ENCODE results near the gene ISLR. TPM values are rescaled to one million over a fixed set of nuclear protein-coding genes. Genes with fewer than 3 reads are reported as not detected.

ISLR gene
- total RNA-seq, 2 donors from 2014 or later = not detected

DNA sequence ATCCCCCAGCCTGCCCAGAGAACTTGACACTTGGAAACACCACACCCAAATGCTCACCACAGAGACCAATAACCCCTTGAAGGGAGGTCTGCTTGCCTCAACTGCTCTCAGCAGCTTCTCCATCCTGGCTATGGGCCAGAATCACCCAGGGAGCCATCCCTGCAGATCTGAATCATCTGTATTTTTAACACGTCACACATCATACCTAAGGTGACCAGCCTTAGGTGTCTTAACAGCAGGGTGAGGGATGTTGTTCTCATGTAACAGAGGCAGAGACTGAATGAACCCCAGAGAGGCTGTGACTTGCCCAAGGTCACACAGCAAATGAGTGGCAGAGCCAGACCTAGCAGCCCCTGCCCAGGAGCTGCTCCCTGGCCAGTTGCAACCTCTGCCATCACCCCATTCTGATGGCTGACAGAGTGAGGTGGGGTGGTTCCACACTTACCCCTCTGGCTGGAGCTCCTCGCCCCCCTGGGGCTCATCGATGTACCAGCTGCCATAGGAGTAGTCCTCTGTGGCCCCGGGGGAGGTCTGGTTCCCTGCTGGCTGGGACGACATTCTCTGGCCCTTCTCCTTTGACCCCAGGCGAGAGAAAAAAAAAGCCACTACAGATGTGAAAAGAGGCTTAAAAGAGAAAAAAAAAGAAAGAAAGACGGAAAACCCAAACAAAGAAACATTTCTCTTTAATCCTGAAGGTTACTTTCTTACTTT lies 28.4 kb downstream of the ISLR start:
- H3K27ac Mint-ChIP-seq = no peak overlapping the region
- H3K4me3 Mint-ChIP-seq = no peak overlapping the region
- H3K36me3 Mint-ChIP-seq = no peaks in the 10 kb centered on the region
- H3K9me3 Mint-ChIP-seq = no peaks in the 10 kb centered on the region
- H3K27me3 Mint-ChIP-seq = peaks cover 0 to 3% of the 10 kb centered on the region in 2 donors
- DNase-seq (ENCODE audit: low spot score) (no peak), ATAC-seq (no peak)
- H3K4me1 Mint-ChIP-seq (ENCODE audit: low read depth in 2 of 2) = no peaks in the 10 kb centered on the region

DNA sequence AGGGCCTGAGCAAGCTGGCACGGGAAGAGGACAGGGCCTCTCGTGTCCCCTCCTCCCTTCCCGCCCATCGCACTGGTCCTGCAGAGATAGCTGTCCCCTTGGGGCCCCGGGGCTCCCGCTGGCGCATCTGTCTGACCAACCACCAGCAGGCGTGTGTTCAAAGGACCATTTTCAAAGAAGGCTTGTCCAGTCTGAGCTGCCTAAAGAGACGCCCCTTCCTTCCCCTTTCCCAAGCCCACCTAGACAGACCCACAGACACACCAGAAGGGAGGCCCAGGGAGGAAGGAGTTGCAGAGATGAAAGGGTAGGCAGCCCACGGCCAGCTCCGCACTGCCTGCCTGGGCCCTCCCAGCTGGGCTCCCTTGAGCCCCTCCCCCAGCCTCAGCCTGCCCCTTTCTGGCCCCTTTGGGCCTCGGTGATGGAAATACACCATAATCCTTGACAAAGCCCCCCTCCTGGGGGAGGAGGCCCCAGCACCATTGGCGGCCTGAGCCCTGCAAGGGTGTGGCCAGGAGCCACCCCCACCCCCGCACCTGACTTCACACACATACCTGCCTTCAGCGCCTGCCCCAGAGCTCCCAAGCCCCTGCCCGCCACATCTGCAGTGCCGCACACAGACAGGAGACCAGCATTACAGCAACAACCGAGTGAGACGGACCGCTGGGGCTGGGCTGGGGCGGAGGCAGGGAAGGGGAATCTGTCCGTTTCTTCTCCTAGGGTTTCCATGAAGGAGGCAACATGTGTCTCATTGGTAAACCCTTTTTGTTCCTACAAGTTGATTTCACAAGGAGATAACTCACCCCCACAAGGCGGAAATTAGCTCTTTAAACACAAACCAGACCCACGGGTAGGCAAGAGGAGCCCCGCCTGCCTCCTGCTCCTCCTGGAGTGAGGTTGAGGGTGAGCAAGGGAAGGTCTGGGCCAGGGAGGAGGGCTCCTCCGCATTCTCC lies 29.2 kb downstream of the ISLR start, which contains the start of gene STRA6:
TSS of gene STRA6 (minus strand) at position 336 of the 950 bp plus-strand sequence. CDS start 520 bp downstream, outside the sequence.
- Mint-ChIP-seq H3K27ac (no peak within 1 kb of the TSS), H3K4me3 (no peak within 1 kb of the TSS), H3K9me3 (no peaks in the 10 kb centered on the region), H3K4me1 (ENCODE audit: low read depth in 2 of 2) (no peaks in the 10 kb centered on the region), H3K36me3 (no peaks in the 10 kb centered on the region), H3K27me3 (peaks cover 3 to 6% of the 10 kb centered on the region in 2 donors)
- ATAC-seq (no peak), DNase-seq (ENCODE audit: low spot score) (no peak)

- Mint-ChIP-seq H3K4me1 (ENCODE audit: low read depth in 2 of 2) (no peaks in the 10 kb centered on the region), H3K36me3 (no peaks in the 10 kb centered on the region), H3K27me3 (peaks cover 6 to 7% of the 10 kb centered on the region in 2 donors), H3K27ac (no peak overlapping the region), H3K9me3 (no peaks in the 10 kb centered on the region), H3K4me3 (no peak overlapping the region)
- ATAC-seq (no peak), DNase-seq (ENCODE audit: low spot score) (no peak)
Observed at GRCh38 chr15:74203914-74204431, 30.5 kb downstream of the ISLR start.

DNA sequence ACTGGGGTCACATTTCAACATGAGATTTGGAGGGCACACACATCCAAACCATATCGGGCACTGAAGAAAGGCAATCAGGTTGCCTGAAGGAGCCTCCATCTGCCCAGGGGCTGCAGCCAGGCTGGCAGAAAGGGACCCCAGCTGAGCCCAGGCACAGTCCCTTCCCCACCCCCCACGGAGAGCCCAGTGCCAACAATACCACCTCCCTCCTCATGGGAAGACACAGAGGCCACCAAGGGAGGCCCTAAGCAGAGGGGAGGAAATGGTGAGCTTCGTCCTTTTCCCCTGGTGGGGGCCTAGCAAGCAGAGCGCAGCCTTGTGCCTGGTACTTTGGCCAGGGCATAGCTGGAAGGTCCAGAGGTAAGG lies 32.1 kb downstream of the ISLR start:
- H3K4me3 Mint-ChIP-seq = no peak overlapping the region
- H3K4me1 Mint-ChIP-seq (ENCODE audit: low read depth in 2 of 2) = no peaks in the 10 kb centered on the region
- no peaks in the 10 kb centered on the region for H3K36me3 Mint-ChIP-seq
- DNase-seq (ENCODE audit: low spot score) (no peak), ATAC-seq (no peak)
- H3K27me3 Mint-ChIP-seq = peaks cover 6 to 7% of the 10 kb centered on the region in 2 donors
- H3K27ac Mint-ChIP-seq = no peak overlapping the region
- no peaks in the 10 kb centered on the region for H3K9me3 Mint-ChIP-seq

- no peaks in the 10 kb centered on the region for H3K4me1 Mint-ChIP-seq (ENCODE audit: low read depth in 2 of 2)
- H3K9me3 Mint-ChIP-seq = no peaks in the 10 kb centered on the region
- H3K4me3 Mint-ChIP-seq = no peak overlapping the region
- H3K36me3 Mint-ChIP-seq = no peaks in the 10 kb centered on the region
- H3K27ac Mint-ChIP-seq = no peak overlapping the region
- ATAC-seq (no peak), DNase-seq (ENCODE audit: low spot score) (no peak)
- peaks cover 7 to 12% of the 10 kb centered on the region in 2 donors for H3K27me3 Mint-ChIP-seq
Observed at GRCh38 chr15:74206801-74207281, 33.3 kb downstream of the ISLR start.

DNA sequence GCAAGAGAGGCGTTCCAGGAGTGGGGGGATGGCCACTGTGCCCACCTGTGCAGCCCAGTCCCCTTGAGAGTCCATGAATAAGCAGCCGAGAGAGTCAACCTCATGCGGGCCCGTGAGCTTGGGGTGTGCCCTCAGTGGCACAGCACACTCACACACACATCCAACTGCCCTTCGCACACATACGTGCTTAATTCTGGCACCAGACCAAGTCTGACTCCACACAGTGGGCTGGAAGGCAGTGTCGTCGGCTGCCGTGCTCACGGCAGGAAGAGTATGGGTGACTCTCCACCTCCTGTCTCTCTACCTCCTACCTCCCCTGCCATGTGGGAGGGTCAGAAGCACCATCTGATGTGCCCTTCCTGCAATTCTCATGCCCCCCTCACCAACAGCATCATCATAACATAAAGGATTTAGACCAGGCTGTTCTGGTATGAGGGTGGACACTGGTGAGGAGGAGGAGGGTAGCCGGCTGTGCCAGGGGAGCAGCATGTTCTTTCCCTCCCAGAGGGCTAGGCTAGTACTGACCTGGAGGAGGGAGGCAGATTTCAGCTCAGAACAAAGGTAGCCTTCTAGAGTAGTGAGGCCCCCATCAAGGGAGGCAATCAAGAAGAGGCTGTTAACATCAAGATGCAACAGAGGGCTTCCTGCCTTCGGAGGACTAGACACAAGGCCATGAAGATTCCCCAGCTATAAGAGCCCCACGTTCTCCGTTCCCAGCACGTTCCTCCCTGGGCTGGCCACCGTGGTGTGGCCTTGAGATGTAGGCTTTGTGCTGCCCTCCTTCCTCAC lies 34.3 kb downstream of the ISLR start:
- Mint-ChIP-seq H3K9me3 (no peaks in the 10 kb centered on the region), H3K36me3 (no peaks in the 10 kb centered on the region), H3K4me3 (no peak overlapping the region), H3K27me3 (peaks cover 8 to 14% of the 10 kb centered on the region in 2 donors), H3K4me1 (ENCODE audit: low read depth in 2 of 2) (no peaks in the 10 kb centered on the region), H3K27ac (no peak overlapping the region)
- DNase-seq (ENCODE audit: low spot score) = no peak
- ATAC-seq = peak in 1 of 2 donors; percentile 17

- no peak for ATAC-seq
- H3K9me3 Mint-ChIP-seq = no peaks in the 10 kb centered on the region
- DNase-seq (ENCODE audit: low spot score) = no peak
- H3K27ac Mint-ChIP-seq = no peak overlapping the region
- no peaks in the 10 kb centered on the region for H3K36me3 Mint-ChIP-seq
- H3K27me3 Mint-ChIP-seq = peaks cover 8 to 19% of the 10 kb centered on the region in 2 donors
- H3K4me3 Mint-ChIP-seq = no peak overlapping the region
- H3K4me1 Mint-ChIP-seq (ENCODE audit: low read depth in 2 of 2) = no peaks in the 10 kb centered on the region
Observed at GRCh38 chr15:74208496-74208895, 35.0 kb downstream of the ISLR start.

DNA sequence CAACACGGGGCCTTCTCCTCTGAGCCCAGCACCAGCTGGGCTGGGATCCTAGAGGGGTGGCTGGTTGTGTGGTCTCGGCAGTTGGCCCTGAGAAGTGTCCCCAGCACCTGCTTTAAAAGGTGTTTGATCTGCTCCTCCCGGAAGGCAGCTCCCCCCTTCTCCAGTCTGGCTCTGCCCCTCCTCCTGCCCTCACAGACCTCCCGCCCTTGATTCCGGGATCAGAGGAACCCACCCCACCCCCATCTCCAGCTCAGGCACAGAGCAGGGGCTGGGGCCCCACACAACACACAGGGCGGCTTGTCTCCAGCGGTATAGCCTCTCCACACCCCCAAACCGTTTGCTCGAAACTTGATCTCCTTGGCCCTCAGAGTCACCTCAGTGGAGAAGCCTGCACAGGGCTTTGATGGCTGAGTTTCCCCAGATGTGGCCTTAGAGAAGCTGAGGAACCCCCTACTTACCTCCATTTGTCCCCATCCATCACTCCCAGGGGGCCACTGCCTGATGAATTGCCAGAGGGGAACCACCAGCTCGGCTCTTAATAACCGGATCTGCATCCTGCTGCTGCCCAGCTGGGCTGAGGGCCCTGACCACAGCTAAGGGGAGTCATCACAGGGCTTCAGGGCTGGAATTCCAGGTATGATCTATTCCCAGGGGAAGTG lies 35.5 kb downstream of the ISLR start:
- Mint-ChIP-seq H3K9me3 (no peaks in the 10 kb centered on the region), H3K4me1 (ENCODE audit: low read depth in 2 of 2) (no peaks in the 10 kb centered on the region), H3K27ac (no peak overlapping the region), H3K36me3 (no peaks in the 10 kb centered on the region), H3K4me3 (no peak overlapping the region), H3K27me3 (peaks cover 8 to 20% of the 10 kb centered on the region in 2 donors)
- ATAC-seq = no peak
- DNase-seq (ENCODE audit: low spot score) = no peak

DNA sequence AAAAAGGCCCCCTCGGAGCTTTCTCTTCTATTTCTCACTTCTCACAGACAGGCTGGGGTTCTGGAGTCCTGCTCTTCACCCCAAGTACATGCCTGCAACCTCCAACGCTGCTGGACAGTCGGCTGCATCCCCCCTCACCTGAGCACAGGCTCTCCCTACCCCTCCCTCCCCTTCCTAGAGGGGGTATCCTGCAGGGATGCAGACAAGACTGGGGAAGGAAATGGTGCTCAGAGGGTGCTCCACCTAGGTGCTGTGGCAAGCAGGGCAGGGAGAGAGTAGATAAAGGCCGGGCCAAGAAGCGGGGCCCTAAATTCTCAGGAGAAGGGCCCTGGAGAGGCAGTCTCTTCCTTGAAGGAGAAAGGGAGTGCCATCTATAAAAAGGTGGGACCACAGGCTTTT lies 36.0 kb downstream of the ISLR start:
- ATAC-seq = no peak
- no peaks in the 10 kb centered on the region for H3K4me1 Mint-ChIP-seq (ENCODE audit: low read depth in 2 of 2)
- DNase-seq (ENCODE audit: low spot score) = no peak
- no peak overlapping the region for H3K4me3 Mint-ChIP-seq
- no peaks in the 10 kb centered on the region for H3K36me3 Mint-ChIP-seq
- no peak overlapping the region for H3K27ac Mint-ChIP-seq
- peaks cover 8 to 20% of the 10 kb centered on the region in 2 donors for H3K27me3 Mint-ChIP-seq
- no peaks in the 10 kb centered on the region for H3K9me3 Mint-ChIP-seq

DNA sequence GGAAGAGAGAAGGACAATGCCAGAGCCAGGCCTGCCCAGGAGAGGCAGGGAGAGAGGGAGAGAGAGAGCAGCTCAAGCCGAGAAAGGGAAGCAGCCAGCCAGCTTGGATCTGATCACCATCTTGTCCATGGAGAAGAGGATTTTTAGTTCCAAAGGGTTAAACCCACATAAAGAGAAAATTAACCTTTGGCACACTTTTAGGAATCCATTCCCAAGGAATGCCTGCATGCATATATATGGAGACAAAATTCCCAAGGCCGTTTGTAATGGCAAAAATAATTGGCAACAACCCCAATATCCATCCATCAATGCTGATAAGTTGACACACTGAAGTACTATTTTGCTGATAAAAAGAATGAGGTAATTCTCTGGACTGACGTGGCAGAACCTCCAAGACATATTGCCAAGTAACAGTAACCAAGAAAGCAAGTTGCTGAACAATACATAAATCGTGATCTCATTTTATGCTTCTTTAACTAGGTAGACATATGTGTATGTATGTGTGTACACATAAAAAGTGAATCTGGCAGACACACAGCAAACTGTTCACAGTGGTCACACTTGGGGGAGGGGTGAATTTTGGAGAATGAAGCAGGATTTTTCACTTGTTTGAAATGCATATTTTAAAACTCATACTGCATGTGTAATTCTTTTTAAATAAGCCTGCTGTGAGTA lies 36.6 kb downstream of the ISLR start:
- H3K9me3 Mint-ChIP-seq = no peaks in the 10 kb centered on the region
- ATAC-seq = no peak
- no peak for DNase-seq (ENCODE audit: low spot score)
- no peak overlapping the region for H3K27ac Mint-ChIP-seq
- no peak overlapping the region for H3K4me3 Mint-ChIP-seq
- no peaks in the 10 kb centered on the region for H3K36me3 Mint-ChIP-seq
- H3K27me3 Mint-ChIP-seq = peaks cover 14 to 26% of the 10 kb centered on the region in 2 donors
- H3K4me1 Mint-ChIP-seq (ENCODE audit: low read depth in 2 of 2) = peaks cover 0 to 4% of the 10 kb centered on the region in 2 donors

GRCh38 chr15:74210729-74211128 lies 37.2 kb downstream of the ISLR start:
- H3K36me3 Mint-ChIP-seq = no peaks in the 10 kb centered on the region

GRCh38 chr15:74211656-74212055 lies 38.1 kb downstream of the ISLR start:
- Mint-ChIP-seq H3K27ac (no peak overlapping the region), H3K4me3 (no peak overlapping the region), H3K36me3 (no peaks in the 10 kb centered on the region), H3K4me1 (ENCODE audit: low read depth in 2 of 2) (peaks cover 0 to 5% of the 10 kb centered on the region in 2 donors), H3K27me3 (peaks cover 15 to 30% of the 10 kb centered on the region in 2 donors), H3K9me3 (no peaks in the 10 kb centered on the region)
- DNase-seq (ENCODE audit: low spot score) (no peak), ATAC-seq (no peak)

More at GRCh38 chr15:74210729-74211128, 37.2 kb downstream of the ISLR start:
- H3K27me3 Mint-ChIP-seq = peaks cover 15 to 30% of the 10 kb centered on the region in 2 donors
- ATAC-seq (no peak), DNase-seq (ENCODE audit: low spot score) (no peak)
- H3K4me3 Mint-ChIP-seq = no peak overlapping the region
- H3K27ac Mint-ChIP-seq = no peak overlapping the region
- H3K4me1 Mint-ChIP-seq (ENCODE audit: low read depth in 2 of 2) = peaks cover 0 to 5% of the 10 kb centered on the region in 2 donors
- H3K9me3 Mint-ChIP-seq = no peaks in the 10 kb centered on the region
